ENCODE data around the gene GRIP1. TPM values are rescaled to one million over a fixed set of nuclear protein-coding genes. Genes with fewer than 3 reads are reported as not detected.

GRIP1 gene
- total and polyA plus RNA-seq, 10 of the 15 experiments (the other 5 are each of a cell fraction or from before 2014, with no cell fraction given): 0.05 to 0.85 (median 0.50) TPM; not detected in 7

- TF ChIP-seq CUX1 (IDR thresholded peaks at IDR 0.05; ENCODE audit: insufficient replicate concordance, low read depth, low read length): no peak
- TF ChIP-seq TCF3 (IDR thresholded peaks at IDR 0.05; ENCODE audit: borderline replicate concordance, insufficient read depth, low read depth, low read length): no peak
- TF ChIP-seq BMI1 (IDR thresholded peaks at IDR 0.05; ENCODE audit: borderline replicate concordance): no peak
- no peak for TF ChIP-seq USF2 (IDR thresholded peaks at IDR 0.05; ENCODE audit: borderline replicate concordance, low read depth, low read length)
- TF ChIP-seq TARDBP (IDR thresholded peaks at IDR 0.05; ENCODE audit: borderline replicate concordance): no peak
- no peak for TF ChIP-seq YBX1 (IDR thresholded peaks at IDR 0.05)
- no peak for TF ChIP-seq CHD2 (IDR thresholded peaks at IDR 0.05; ENCODE audit: borderline replicate concordance, low read depth, low read length)
These were observed 366.7 kb downstream of the GRIP1 start (continued) for GRCh38 chr12:66312189-66312588.

DNA sequence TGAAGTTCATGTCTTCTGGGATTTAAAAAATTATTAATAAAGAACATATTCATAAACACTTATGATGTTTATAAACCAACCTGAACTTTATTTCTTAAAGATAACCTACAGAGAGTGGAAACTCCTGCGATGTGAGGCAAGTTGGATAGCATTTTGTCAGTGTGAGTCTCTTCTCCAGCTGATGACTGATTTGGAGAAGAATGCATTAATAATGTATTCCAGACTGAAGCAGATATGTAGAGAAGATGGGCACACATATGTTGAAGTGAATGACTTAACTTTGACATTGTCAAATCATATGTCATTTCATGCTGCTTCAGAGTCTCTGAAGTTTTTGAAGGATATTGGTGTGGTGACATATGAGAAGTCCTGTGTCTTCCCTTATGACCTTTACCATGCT is 369.3 kb downstream of the GRIP1 start:
- TF ChIP-seq PML (IDR thresholded peaks at IDR 0.05; ENCODE audit: low read length) (no peak), PKNOX1 (IDR thresholded peaks at IDR 0.05) (no peak), CBFB (IDR thresholded peaks at IDR 0.05; ENCODE audit: low read depth) (no peak), HSF1 (IDR thresholded peaks at IDR 0.05; ENCODE audit: low read depth, low read length) (no peak), SIX5 (IDR thresholded peaks at IDR 0.05; ENCODE audit: low read depth, low read length, severe bottlenecking) (no peak), BMI1 (IDR thresholded peaks at IDR 0.05; ENCODE audit: borderline replicate concordance) (no peak)
- no TSS peak for BruUV-seq (replicated peaks)
- Histone ChIP-seq H3K36me3 (ENCODE audit: control insufficient read depth in 2 of 2, insufficient read depth in 2 of 2, low read length in 1 of 2) (peaks cover 0 to 18% of the 10 kb centered on the region in 2 experiments; a peak in 2 of 4 replicates), H3K4me2 (ENCODE audit: control insufficient read depth, insufficient read depth) (no peak overlapping the region), H3K9me3 (replicated peaks; ENCODE audit: control insufficient read depth, insufficient read depth, low read length) (no peaks in the 10 kb centered on the region), H2AFZ (ENCODE audit: control insufficient read depth, low read depth, low read length) (no peak overlapping the region), H3K4me1 (ENCODE audit: control insufficient read depth, insufficient read depth, low read length) (no peaks in the 10 kb centered on the region; the same call in 1 of the 2 replicates), H3K27ac (ENCODE audit: control insufficient read depth, insufficient read depth) (no peak overlapping the region), H4K20me1 (ENCODE audit: control insufficient read depth, insufficient read depth) (no peaks in the 10 kb centered on the region), H3K4me3 (no peak overlapping the region), H3K9ac (ENCODE audit: control insufficient read depth, insufficient read depth, low read length) (no peak overlapping the region), H3K79me2 (ENCODE audit: control insufficient read depth, insufficient read depth, low read length) (peaks cover 3% of the 10 kb centered on the region), H3K27me3 (replicated peaks in 1 of 2; ENCODE audit: control insufficient read depth in 2 of 2, insufficient read depth in 2 of 2, low read length in 1 of 2) (no peaks in the 10 kb centered on the region)
- ATAC-seq (no peak), FAIRE-seq (no peak), DNase-seq (ENCODE audit: low read depth, low spot score) (no peak)
- ChIA-PET POLR2A (no interaction called here), RAD21 (ENCODE audit: unreplicated experiment) (no interaction called here), SMC1A (ENCODE audit: uncharacterized antibody, unreplicated experiment) (no interaction called here), CTCF (no interaction called here)
- in situ Hi-C loops (cut with MboI): no loop called here
- 100% methylated on average over 1 of the region's 1 CpG for WGBS (ENCODE audit: insufficient coverage, insufficient replicate concordance, low lambda C conversion rate, missing lambda C conversion rate)
- intact Hi-C loops (cut with micrococcal nuclease; ENCODE audit: unreplicated experiment): no loop called here

All from GM12878 (cell line).